HCT116 (cell line): ENCODE measurements around the gene LSP1. TPM values are rescaled to one million over a fixed set of nuclear protein-coding genes. Genes with fewer than 3 reads are reported as not detected.

Experiments
- ATAC-seq: fragments of 200-7000 bp; cut with Tn5 transposase; 2 replicates; pipeline ENCODE4 v1.9.1; 2020; ENCODE audit warnings: mild to moderate bottlenecking, moderate library complexity
- BruUV-seq: library from RNA; stranded (reverse); fragments of 400-500 nt; replicated peaks from 2 replicates; lab custom pipeline; 2021; lab: Mats Ljungman, UMichigan
- CTCF ChIA-PET: fragments of 300-600 bp; sonication (Branson Sonifier 250); formaldehyde crosslinking; loops from one replicate; lab custom pipeline; 2021; ENCODE audit warnings: antibody characterized with exemption; lab: Charles Lee
- POLR2A ChIA-PET: fragments of 300-600, 350-600 bp; sonication (Branson Sonifier 250); formaldehyde crosslinking; loops from one replicate; lab custom pipeline; 2021; ENCODE audit warnings: antibody characterized with exemption; lab: Charles Lee
- RAD21 ChIA-PET, 2 experiments: fragments of 300-600 bp; sonication (Branson Sonifier 250); formaldehyde crosslinking; loops; one replicate each; lab custom pipeline; 2023; ENCODE audit warnings: low total read pairs in 2 of 2; ENCODE audit not compliant: uncharacterized antibody in 2 of 2, unreplicated experiment in 2 of 2, low non-redundant PET in 1 of 2; lab: Charles Lee
- DNase-seq: peaks from one replicate; pipeline ENCODE4 v3.0.0-alpha.2; 2010; ENCODE audit warnings: low read depth, low spot score
- H2AFZ ChIP-seq: fragments of 200-600 bp; shearing (Covaris generic), sonication (generic); 2 replicates; pipeline ENCODE4 v1.6.1; 2017; ENCODE audit warnings: low read depth, mixed run types, mixed read lengths, antibody characterized with exemption, low read length; ENCODE audit not compliant: poor library complexity, severe bottlenecking
- H3K27ac ChIP-seq: 2 replicates; pipeline ENCODE4 v1.5.1; 2012; ENCODE audit warnings: low read depth, low read length
- H3K27me3 ChIP-seq: fragments of 200-600 bp; sonication (generic); 2 replicates; pipeline ENCODE4 v1.6.1; 2016; ENCODE audit warnings: mixed run types, low read length, mixed read lengths; ENCODE audit not compliant: insufficient read depth
- H3K36me3 ChIP-seq, 2 experiments: fragments of 200-500 bp in 1 of 2; fragments of 200-600 bp in 1 of 2; sonication (Bioruptor generic) in 1 of 2; sonication (generic) in 1 of 2; 2 replicates each; pipeline versions ENCODE4 v1.5.1 to v1.6.1; 2014 to 2016; ENCODE audit warnings: low read length in 2 of 2, inconsistent platforms in 1 of 2, mixed read lengths in 1 of 2, mixed run types in 1 of 2; ENCODE audit not compliant: insufficient read depth in 2 of 2, control insufficient read depth in 1 of 2
- H3K4me1 ChIP-seq, 2 experiments: fragments of 200-600 bp in 1 of 2; sonication (generic) in 1 of 2; 2 replicates each; pipeline versions ENCODE4 v1.5.1 to v1.6.1; 2012 to 2017; ENCODE audit warnings: low read length in 2 of 2, inconsistent platforms in 1 of 2, mild to moderate bottlenecking in 1 of 2, mixed read lengths in 1 of 2, mixed run types in 1 of 2, moderate library complexity in 1 of 2; ENCODE audit not compliant: insufficient read depth in 2 of 2, control insufficient read depth in 1 of 2
- H3K4me2 ChIP-seq: fragments of 200-600 bp; sonication (generic); 2 replicates; pipeline ENCODE4 v1.6.1; 2017; ENCODE audit warnings: mixed run types, low read length, mixed read lengths
- H3K4me3 ChIP-seq, 2 experiments: fragments of 200-600 bp in 1 of 2; sonication (generic) in 1 of 2; replicated peaks in 1 of 2; 2 replicates each; pipeline ENCODE4 v1.5.1; 2011 to 2016; ENCODE audit warnings: low read length in 2 of 2, control low read depth in 1 of 2, low read depth in 1 of 2, mild to moderate bottlenecking in 1 of 2, mixed read lengths in 1 of 2, mixed run types in 1 of 2
- H3K79me2 ChIP-seq: fragments of 200-600 bp; sonication (generic); 2 replicates; pipeline ENCODE4 v1.6.1; 2017; ENCODE audit warnings: mild to moderate bottlenecking, mixed run types, low read length, moderate library complexity, mixed read lengths; ENCODE audit not compliant: insufficient read depth
- H3K9ac ChIP-seq: fragments of 200-600 bp; sonication (generic); 2 replicates; pipeline ENCODE4 v1.6.1; 2016; ENCODE audit warnings: low read length, mixed read lengths
- H3K9me2 ChIP-seq: fragments of 200-600 bp; sonication (generic), shearing (Covaris generic); 2 replicates; pipeline ENCODE4 v1.6.1; 2017; ENCODE audit warnings: mixed run types, mild to moderate bottlenecking, moderate library complexity; ENCODE audit not compliant: insufficient read depth
- H3K9me3 ChIP-seq, 2 experiments: fragments of 200-500 bp in 1 of 2; fragments of 200-600 bp in 1 of 2; sonication (Bioruptor generic) in 1 of 2; sonication (generic) in 1 of 2; 2 replicates each; pipeline ENCODE4 v1.6.1; 2014 to 2017; ENCODE audit warnings: low read length in 2 of 2, mixed read lengths in 2 of 2, inconsistent platforms in 1 of 2, low read depth in 1 of 2, mild to moderate bottlenecking in 1 of 2, mixed run types in 1 of 2, moderate library complexity in 1 of 2; ENCODE audit not compliant: control insufficient read depth in 1 of 2, insufficient read depth in 1 of 2
- H4K20me1 ChIP-seq: fragments of 200-600 bp; sonication (generic), shearing (Covaris generic); 2 replicates; pipeline ENCODE4 v1.6.1; 2017; ENCODE audit warnings: mixed run types, mild to moderate bottlenecking, moderate library complexity; ENCODE audit not compliant: insufficient read depth
- ELF1 ChIP-seq: IDR thresholded peaks from 2 replicates; pipeline ENCODE4 v1.6.1; 2012; ENCODE audit warnings: low read depth, borderline replicate concordance
- YY1 ChIP-seq: IDR thresholded peaks from 2 replicates; pipeline ENCODE4 v1.6.1; 2011; ENCODE audit warnings: low read length, low read depth, moderate library complexity, mild to moderate bottlenecking; ENCODE audit not compliant: insufficient replicate concordance; ENCODE audit errors: extremely low read depth
- ZBTB33 ChIP-seq: IDR thresholded peaks from 2 replicates; pipeline ENCODE4 v1.6.1; 2011; ENCODE audit warnings: mild to moderate bottlenecking, low read length, moderate library complexity; ENCODE audit not compliant: insufficient replicate concordance; ENCODE audit errors: extremely low read depth
- intact Hi-C: fragments of 100-400 bp; cut with micrococcal nuclease; formaldehyde crosslinking; loops from 2 replicates; pipeline ENCODE4 v1.10.0; 2022
- total RNA-seq: library from RNA; stranded (reverse); gene quantifications from one replicate; pipeline ENCODE4 v1.2.1, GENCODE V29; 2021; ENCODE audit not compliant: unreplicated experiment
- TF ChIP-seq, protein P1 (sequence below): IDR thresholded peaks from 2 replicates; pipeline ENCODE4 v1.6.1; 2012

Gene LSP1
- total RNA-seq, 1 experiment from 2014 or later = 1.3 TPM

- ATAC-seq (no peak), DNase-seq (no peak)
- H3K9me3 ChIP-seq = no peaks in the 10 kb centered on the region
- no peaks in the 10 kb centered on the region for H4K20me1 ChIP-seq
- POLR2A ChIA-PET = no interaction called here
- no peak overlapping the region for H3K27ac ChIP-seq
- H3K79me2 ChIP-seq = no peaks in the 10 kb centered on the region
- RAD21 ChIA-PET = no interaction called here
- no peak for TF ChIP-seq YY1
- no peak for TF ChIP-seq ELF1
- TF ChIP-seq ZBTB33 = no peak
- TF ChIP-seq, protein P1, sequence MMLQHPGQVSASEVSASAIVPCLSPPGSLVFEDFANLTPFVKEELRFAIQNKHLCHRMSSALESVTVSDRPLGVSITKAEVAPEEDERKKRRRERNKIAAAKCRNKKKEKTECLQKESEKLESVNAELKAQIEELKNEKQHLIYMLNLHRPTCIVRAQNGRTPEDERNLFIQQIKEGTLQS = no peak
- H3K9ac ChIP-seq = no peak overlapping the region
- no peak overlapping the region for H3K4me2 ChIP-seq
- no peak overlapping the region for H3K4me3 ChIP-seq
- peaks cover 0 to 4% of the 10 kb centered on the region in 2 experiments; a peak in 1 of 4 replicates for H3K4me1 ChIP-seq
- no peaks in the 10 kb centered on the region for H3K27me3 ChIP-seq
- H2AFZ ChIP-seq = no peak overlapping the region
- no TSS peak for BruUV-seq
- no peaks in the 10 kb centered on the region for H3K9me2 ChIP-seq
- H3K36me3 ChIP-seq = no peaks in the 10 kb centered on the region
- intact Hi-C loops = no loop called here
- CTCF ChIA-PET = no interaction called here
Observed at GRCh38 chr11:1879342-1879940, 26.6 kb downstream of the LSP1 start.
